GM13976 (cell line): Measurements from ENCODE around the gene CACNA1A.

ENCODE experiments used
- DNase-seq: peaks from one replicate; pipeline ENCODE4 v3.0.0; 2012; ENCODE audit warnings: low spot score
- CTCF ChIP-seq: IDR thresholded peaks from 2 replicates; pipeline ENCODE4 v1.5.1; 2012; ENCODE audit warnings: borderline replicate concordance, mild to moderate bottlenecking; ENCODE audit not compliant: insufficient read depth; ENCODE audit errors: extremely low read depth, missing control alignments, control extremely low read depth
- in situ Hi-C: fragments of 300-500 bp; cut with MboI; formaldehyde crosslinking; loops from one replicate; pipeline ENCODE4 v1.12.0; 2022; ENCODE audit warnings: low sequenced_read_pairs, mixed read lengths, inconsistent platforms; ENCODE audit not compliant: unreplicated experiment

CACNA1A gene

DNA sequence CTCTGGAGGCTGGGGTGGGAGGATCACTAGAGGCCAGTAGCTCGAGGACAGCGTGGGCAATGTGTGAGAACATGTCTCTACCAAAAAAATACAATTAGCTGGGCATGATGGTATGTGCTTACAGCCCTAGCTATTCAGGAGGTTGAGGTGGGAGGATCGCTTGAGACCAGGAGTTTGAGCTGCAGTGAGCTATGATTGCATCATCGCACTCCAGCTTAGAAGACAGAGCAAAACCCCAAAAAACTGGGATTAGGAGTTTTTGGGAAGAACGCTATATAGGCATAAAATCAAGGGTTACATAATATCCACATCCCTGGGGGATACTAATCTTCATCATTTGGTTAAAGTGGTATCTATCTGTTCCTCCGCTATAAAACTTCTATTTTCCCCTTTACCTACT lies 155.5 kb downstream of the CACNA1A start:
- TF ChIP-seq CTCF, result no peak
- in situ Hi-C loops, result no loop called here
- DNase-seq, result no peak

DNA sequence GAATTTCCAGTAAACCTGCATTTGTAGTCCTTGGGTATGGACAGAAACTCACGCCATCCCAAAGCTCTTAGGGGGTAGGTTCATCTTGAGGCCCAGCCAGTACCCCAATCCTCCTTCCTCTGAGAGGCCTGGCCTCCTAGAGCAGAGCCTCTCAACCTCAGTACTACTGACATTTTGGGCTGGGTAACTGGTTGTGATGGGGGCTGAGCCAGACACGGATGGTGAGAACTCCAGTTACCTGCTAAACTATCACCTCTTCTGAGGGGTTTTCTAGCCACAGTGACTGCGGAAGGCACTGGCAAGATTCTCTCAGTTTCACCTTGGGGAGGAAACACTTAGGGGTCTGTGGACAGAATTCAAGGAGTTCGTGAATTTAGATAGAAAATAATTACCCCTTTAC lies 156.2 kb downstream of the CACNA1A start:
- no peak for TF ChIP-seq CTCF
- in situ Hi-C loops, result no loop called here
- DNase-seq, result no peak

DNA sequence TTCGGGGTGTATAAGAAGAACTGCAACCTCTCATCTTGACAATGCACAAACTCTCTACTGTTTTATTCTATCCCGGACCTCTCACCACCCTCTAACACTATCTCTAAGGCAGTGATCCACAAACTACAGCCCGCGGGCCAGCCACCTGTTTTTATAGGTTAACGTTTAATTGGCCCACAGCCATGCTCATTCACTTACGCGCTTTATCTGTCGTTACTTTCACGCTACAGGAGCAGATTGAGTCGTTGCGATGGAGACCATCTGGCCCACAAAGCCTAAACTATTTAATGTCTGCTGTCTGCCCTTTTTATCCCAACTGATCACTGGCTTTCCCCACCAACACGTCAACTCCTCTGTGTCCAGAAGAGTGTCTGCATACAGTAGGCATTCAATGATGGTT lies 158.9 kb downstream of the CACNA1A start:
- no peak for DNase-seq
- in situ Hi-C loops, result no loop called here
- TF ChIP-seq CTCF, result no peak

DNA sequence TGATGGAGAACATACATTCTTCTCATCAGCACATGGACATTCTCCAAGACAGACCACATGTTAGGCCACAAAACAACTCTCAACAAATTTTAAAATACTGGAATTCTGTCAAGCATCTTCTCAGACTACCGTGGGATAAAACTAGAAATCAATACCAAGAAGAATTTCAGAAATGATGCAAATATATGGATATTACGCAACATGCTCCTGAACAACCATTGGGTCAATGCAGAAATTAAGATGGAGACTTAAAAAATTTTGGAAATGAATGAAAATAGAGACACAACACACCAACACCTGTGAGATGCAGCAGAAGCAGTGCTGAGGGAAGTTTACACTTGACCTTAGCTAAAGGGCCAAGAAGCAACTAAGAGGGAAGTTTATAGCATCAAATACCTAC lies 162.8 kb downstream of the CACNA1A start:
- TF ChIP-seq CTCF, result no peak
- in situ Hi-C loops, result no loop called here

DNA sequence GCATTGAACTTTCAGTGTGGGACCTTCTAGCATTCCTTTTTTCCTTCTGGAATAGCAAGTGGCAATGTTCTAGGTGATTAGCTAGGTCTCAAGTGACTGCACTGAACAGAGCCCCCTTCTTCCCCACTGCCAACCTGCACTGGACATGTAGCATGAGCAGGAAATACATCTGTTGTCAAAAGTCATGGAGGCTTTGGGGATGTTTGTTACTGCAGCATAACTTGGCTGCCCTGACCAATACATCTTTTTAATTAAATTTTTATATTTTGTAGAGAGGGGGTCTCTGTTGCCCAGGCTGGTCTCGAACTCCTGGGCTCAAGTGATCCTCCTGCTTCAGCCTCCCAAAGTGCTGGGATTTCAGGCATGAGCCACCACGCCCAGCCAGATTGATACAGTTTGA lies 163.6 kb downstream of the CACNA1A start:
- TF ChIP-seq CTCF, result no peak
- in situ Hi-C loops, result no loop called here
- DNase-seq, result no peak

More for the DNA sequence above, 162.8 kb downstream of the CACNA1A start:
- DNase-seq, result no peak

DNA sequence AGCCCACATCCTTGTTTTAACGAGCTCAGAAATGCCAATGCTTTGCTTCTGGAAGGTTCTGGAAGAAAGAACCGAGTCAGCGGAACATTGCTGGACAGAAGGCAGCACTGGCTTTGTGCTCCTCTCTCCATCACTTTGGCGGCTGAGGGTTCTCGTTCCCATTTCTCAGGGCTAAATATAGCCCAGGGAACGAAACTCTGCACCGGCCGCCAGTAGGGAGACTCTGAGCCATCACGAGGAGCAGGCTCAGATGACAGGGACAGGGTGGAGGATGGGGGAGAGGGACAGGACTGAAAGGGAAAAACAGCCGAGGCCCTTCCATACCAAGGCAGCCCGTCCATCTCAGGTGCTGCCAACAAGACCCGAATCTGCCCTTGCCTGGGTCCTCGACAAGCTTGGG lies 166.4 kb downstream of the CACNA1A start:
- no peak for DNase-seq
- no peak for TF ChIP-seq CTCF
- in situ Hi-C loops, result no loop called here

- no peak for DNase-seq
- in situ Hi-C loops, result no loop called here
- no peak for TF ChIP-seq CTCF
Observed at GRCh38 chr19:13337181-13337580, 169.1 kb downstream of the CACNA1A start.
